PC-9 (cell line): ENCODE data around the gene CD55. TPM values are rescaled to one million over a fixed set of nuclear protein-coding genes. Genes with fewer than 3 reads are reported as not detected.
A peak's percentile ranks its signal among the peaks of the same experiment; 100 is the strongest.

Source experiments
- BruUV-seq: library from RNA; stranded (reverse); fragments of 400-500 nt; replicated peaks from 2 replicates; lab custom pipeline; 2021; lab: Mats Ljungman, UMichigan
- CTCF ChIA-PET: fragments of 300-600 bp; sonication (Branson Sonifier 250); formaldehyde crosslinking; loops from one replicate; lab custom pipeline; 2022; ENCODE audit warnings: antibody characterized with exemption; lab: Charles Lee
- POLR2A ChIA-PET: fragments of 300-600 bp; sonication (Branson Sonifier 250); formaldehyde crosslinking; loops from one replicate; lab custom pipeline; 2022; ENCODE audit warnings: antibody characterized with exemption; ENCODE audit not compliant: unreplicated experiment; lab: Charles Lee
- DNase-seq, 2 experiments: peaks; one replicate each; pipeline versions ENCODE4 v3.0.0 to v3.0.0-alpha.2; 2015 to 2022; ENCODE audit warnings: mixed read lengths in 1 of 2
- H2AFZ ChIP-seq: fragments of 200-600 bp; sonication (generic); 2 replicates; pipeline ENCODE4 v1.8.1; 2017; ENCODE audit warnings: antibody characterized with exemption
- H3F3A ChIP-seq: fragments of 200-600 bp; sonication (generic); 2 replicates; pipeline ENCODE4 v1.8.1; 2017; ENCODE audit warnings: antibody characterized with exemption, mild to moderate bottlenecking, low read depth; ENCODE audit not compliant: insufficient read depth
- H3K27ac ChIP-seq: fragments of 200-600 bp; sonication (generic); 2 replicates; pipeline ENCODE4 v1.6.1; 2016; ENCODE audit warnings: mixed run types
- H3K27me3 ChIP-seq: fragments of 200-600 bp; sonication (generic); 2 replicates; pipeline ENCODE4 v1.6.1; 2016; ENCODE audit warnings: low read depth, mixed run types; ENCODE audit not compliant: insufficient read depth
- H3K36me3 ChIP-seq: fragments of 200-600 bp; sonication (generic); 2 replicates; pipeline ENCODE4 v1.6.1; 2016; ENCODE audit warnings: low read depth, mixed run types
- H3K4me1 ChIP-seq: fragments of 200-600 bp; sonication (generic); replicated peaks from 2 replicates; pipeline ENCODE4 v1.6.1; 2016; ENCODE audit warnings: mixed run types; ENCODE audit not compliant: insufficient read depth
- H3K4me2 ChIP-seq: fragments of 200-600 bp; sonication (generic); 2 replicates; pipeline ENCODE4 v1.6.1; 2017; ENCODE audit warnings: mixed run types
- H3K4me3 ChIP-seq: fragments of 200-600 bp; sonication (generic); 2 replicates; pipeline ENCODE4 v1.6.1; 2016; ENCODE audit warnings: mixed run types
- H3K79me2 ChIP-seq: fragments of 200-600 bp; sonication (generic); 2 replicates; pipeline ENCODE4 v1.6.1; 2017; ENCODE audit warnings: low read depth, mixed run types
- H3K9me2 ChIP-seq: fragments of 200-600 bp; sonication (generic); 2 replicates; pipeline ENCODE4 v1.8.1; 2017; ENCODE audit warnings: mild to moderate bottlenecking; ENCODE audit not compliant: insufficient read depth
- H3K9me3 ChIP-seq: fragments of 200-600 bp; sonication (generic); 2 replicates; pipeline ENCODE4 v1.8.1; 2016; ENCODE audit warnings: low read depth; ENCODE audit not compliant: insufficient read depth
- H4K20me1 ChIP-seq: fragments of 200-600 bp; sonication (generic); 2 replicates; pipeline ENCODE4 v1.8.1; 2017; ENCODE audit not compliant: insufficient read depth
- EZH2 ChIP-seq: fragments of 200-600 bp; sonication (generic); IDR thresholded peaks from 2 replicates; pipeline ENCODE4 v1.8.0; 2017; ENCODE audit warnings: antibody characterized with exemption, low read depth
- intact Hi-C: fragments of 100-400 bp; cut with micrococcal nuclease; formaldehyde crosslinking; loops from one replicate; pipeline ENCODE4 v1.10.0; 2022; ENCODE audit not compliant: unreplicated experiment
- total RNA-seq: library from RNA; stranded (reverse); gene quantifications from 2 replicates; pipeline ENCODE4 v1.2.3, GENCODE V29; 2021
- TF ChIP-seq, protein P1 (sequence below): fragments of 200-600 bp; sonication (generic); conservative IDR thresholded peaks from 2 replicates; pipeline ENCODE4 v1.6.1; 2017; ENCODE audit warnings: mixed run types, antibody characterized with exemption, mild to moderate bottlenecking, moderate library complexity

The CD55 gene
- total RNA-seq, 1 experiment from 2014 or later, result 45.9 TPM

DNA sequence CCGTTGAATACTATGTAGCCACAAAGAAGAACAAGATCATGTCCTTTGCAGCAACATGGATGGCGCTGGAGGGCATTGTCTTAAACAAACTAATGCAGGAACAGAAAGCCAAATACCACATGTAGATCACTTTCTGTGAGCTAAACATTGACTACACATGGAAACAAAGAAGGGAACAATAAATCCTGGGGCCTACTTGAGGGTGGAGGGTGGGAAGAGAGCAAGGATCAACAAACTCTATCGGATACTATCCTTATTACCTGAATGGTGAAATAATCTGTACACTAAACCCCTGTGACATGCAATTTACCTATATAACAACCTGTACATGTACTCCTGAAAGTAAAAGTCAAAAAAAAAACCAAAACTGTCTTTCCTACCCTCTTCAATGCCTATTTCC, 40.8 kb upstream of the CD55 start:
- intact Hi-C loops, result no loop called here
- BruUV-seq, result no TSS peak
- H3K9me3 ChIP-seq, result no peaks in the 10 kb centered on the region

DNA sequence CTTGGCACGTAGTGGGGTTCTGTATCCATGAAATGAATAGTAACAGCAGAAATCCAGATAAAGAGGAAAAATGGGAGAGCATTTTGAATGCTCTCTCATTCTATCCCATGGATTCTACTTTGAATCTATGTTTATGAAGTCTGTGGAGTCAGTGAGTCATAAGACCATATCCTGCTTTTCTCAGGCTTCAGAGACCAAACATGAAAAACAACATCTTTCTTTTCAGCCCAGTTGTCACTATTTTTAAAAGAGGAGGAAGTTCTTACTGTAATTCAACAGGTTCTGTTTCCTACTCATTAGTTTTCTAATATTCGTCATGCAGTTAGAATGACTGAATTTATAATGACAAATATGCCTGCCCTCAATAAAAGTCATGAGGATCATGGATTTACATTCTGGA, 39.4 kb upstream of the CD55 start:
- no peaks in the 10 kb centered on the region for H3K9me2 ChIP-seq
- ChIA-PET POLR2A (interaction anchor here (0.7 kb wide), 1 partner anchor 10 kb away, joined by 3 read pairs; no protein-coding TSS in a partner anchor), CTCF (no interaction called here)
- no peaks in the 10 kb centered on the region for H3K9me3 ChIP-seq
- H3K27me3 ChIP-seq, result no peaks in the 10 kb centered on the region
- peak in 1 of 2 experiments; percentile 66 for DNase-seq
- TF ChIP-seq, protein P1, sequence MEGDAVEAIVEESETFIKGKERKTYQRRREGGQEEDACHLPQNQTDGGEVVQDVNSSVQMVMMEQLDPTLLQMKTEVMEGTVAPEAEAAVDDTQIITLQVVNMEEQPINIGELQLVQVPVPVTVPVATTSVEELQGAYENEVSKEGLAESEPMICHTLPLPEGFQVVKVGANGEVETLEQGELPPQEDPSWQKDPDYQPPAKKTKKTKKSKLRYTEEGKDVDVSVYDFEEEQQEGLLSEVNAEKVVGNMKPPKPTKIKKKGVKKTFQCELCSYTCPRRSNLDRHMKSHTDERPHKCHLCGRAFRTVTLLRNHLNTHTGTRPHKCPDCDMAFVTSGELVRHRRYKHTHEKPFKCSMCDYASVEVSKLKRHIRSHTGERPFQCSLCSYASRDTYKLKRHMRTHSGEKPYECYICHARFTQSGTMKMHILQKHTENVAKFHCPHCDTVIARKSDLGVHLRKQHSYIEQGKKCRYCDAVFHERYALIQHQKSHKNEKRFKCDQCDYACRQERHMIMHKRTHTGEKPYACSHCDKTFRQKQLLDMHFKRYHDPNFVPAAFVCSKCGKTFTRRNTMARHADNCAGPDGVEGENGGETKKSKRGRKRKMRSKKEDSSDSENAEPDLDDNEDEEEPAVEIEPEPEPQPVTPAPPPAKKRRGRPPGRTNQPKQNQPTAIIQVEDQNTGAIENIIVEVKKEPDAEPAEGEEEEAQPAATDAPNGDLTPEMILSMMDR, result no peak
- no peak for TF ChIP-seq EZH2
- intact Hi-C loops, result loop anchor here (1.0 to 2.0 kb wide), 2 partner anchors 39 to 41 kb away; partner anchors contain the start of gene CD55
- H3K4me1 ChIP-seq, result peaks cover 28% of the 10 kb centered on the region
- H3F3A ChIP-seq, result peaks cover 8% of the 10 kb centered on the region; the same call in 1 of the 2 replicates
- H3K4me2 ChIP-seq, result peak overlapping the region; percentile 41
- no TSS peak for BruUV-seq
- H3K27ac ChIP-seq, result peak overlapping the region; percentile 60
- no peaks in the 10 kb centered on the region for H4K20me1 ChIP-seq
- H3K79me2 ChIP-seq, result no peaks in the 10 kb centered on the region
- H2AFZ ChIP-seq, result no peak overlapping the region
- no peaks in the 10 kb centered on the region for H3K36me3 ChIP-seq
- H3K4me3 ChIP-seq, result no peak overlapping the region

More for the DNA sequence above, 40.8 kb upstream of the CD55 start:
- Histone ChIP-seq H3K27me3 (no peaks in the 10 kb centered on the region), H3F3A (peaks cover 8% of the 10 kb centered on the region; the same call in 1 of the 2 replicates), H3K4me2 (no peak overlapping the region), H3K4me1 (peaks cover 28% of the 10 kb centered on the region), H3K79me2 (no peaks in the 10 kb centered on the region), H2AFZ (no peak overlapping the region), H3K9me2 (no peaks in the 10 kb centered on the region), H3K36me3 (no peaks in the 10 kb centered on the region), H4K20me1 (no peaks in the 10 kb centered on the region), H3K4me3 (no peak overlapping the region), H3K27ac (no peak overlapping the region)
- no peak for DNase-seq
- TF ChIP-seq, protein P1, result no peak
- TF ChIP-seq EZH2, result no peak
- CTCF ChIA-PET, result no interaction called here
- POLR2A ChIA-PET, result no interaction called here

DNA sequence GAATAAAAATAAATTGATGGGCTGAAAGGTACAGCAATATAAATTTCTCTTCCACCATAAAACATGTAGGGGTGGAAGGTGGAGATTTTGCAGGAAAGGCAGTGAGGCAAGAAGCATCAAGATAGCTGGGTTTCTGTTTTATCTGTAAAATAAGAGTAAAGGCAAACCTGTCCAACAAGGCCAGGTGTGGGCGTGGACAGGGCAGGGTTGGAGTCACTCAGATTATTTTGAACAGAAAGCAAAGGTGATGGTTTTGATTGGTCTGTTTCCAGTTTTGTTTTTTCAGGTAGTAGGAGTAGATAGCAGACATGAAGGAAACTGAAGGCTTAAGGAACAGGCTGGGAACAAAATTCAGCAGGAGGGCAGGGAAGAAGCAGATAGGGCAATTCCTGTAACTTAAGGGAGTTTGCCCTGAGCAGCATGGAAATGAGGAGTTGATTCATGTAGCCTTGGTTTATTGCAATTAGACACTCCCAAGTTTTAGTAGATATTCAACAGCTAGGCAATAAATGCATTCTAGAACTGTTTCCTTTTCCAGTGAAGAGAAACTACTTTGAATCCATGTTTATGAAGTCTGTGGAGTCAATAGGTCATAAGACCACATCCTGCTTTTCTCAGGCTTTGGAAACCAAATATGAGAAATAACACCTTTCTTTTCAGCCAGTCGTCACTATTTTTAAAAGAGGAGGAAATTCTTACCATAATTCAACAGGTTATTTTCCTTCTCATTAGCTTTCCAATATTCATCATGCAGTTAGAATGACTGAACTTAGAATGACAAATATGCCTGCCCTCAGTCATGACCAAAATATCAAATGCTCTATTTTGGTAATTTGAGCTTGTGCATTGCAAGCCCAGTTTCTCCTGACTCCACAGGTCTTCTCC, 38.7 kb upstream of the CD55 start:
- no peaks in the 10 kb centered on the region for H3K36me3 ChIP-seq
- H3K27me3 ChIP-seq, result no peaks in the 10 kb centered on the region
- H3K27ac ChIP-seq, result peak overlapping the region; percentile 60
- no peaks in the 10 kb centered on the region for H3K79me2 ChIP-seq
- H3K9me3 ChIP-seq, result no peaks in the 10 kb centered on the region
- no TSS peak for BruUV-seq
- no peak overlapping the region for H2AFZ ChIP-seq
- no peaks in the 10 kb centered on the region for H3K9me2 ChIP-seq
- peaks cover 8% of the 10 kb centered on the region; the same call in 1 of the 2 replicates for H3F3A ChIP-seq
- H4K20me1 ChIP-seq, result no peaks in the 10 kb centered on the region
- ChIA-PET POLR2A (interaction anchor here (0.7 to 0.8 kb wide), 2 partner anchors 10 to 12 kb away, joined by 3 to 4 read pairs; no protein-coding TSS in a partner anchor), CTCF (no interaction called here)
- peaks cover 28% of the 10 kb centered on the region for H3K4me1 ChIP-seq
- no peak overlapping the region for H3K4me3 ChIP-seq
- TF ChIP-seq, protein P1, result no peak
- TF ChIP-seq EZH2, result no peak
- H3K4me2 ChIP-seq, result peak overlapping the region; percentile 41
- intact Hi-C loops, result loop anchor here (1.0 to 2.0 kb wide), 2 partner anchors 39 to 42 kb away; partner anchors contain the start of gene CD55
- DNase-seq, result peak; percentile 40 to 55
